ENCODE data around the gene OGFOD2.

GRCh38 chr12:123006977-123007376 is 31.9 kb downstream of the OGFOD2 start:
- no peak for TF ChIP-seq CTCF (conservative IDR thresholded peaks at IDR 0.05; ENCODE audit: low read length)
- no peak for TF ChIP-seq EZH2phosphoT487 (IDR thresholded peaks at IDR 0.05; ENCODE audit: borderline replicate concordance, low read depth, low read length)
